A549 (cell line): ENCODE results near the gene PTPN9. TPM values are rescaled to one million over a fixed set of nuclear protein-coding genes. Genes with fewer than 3 reads are reported as not detected.
A peak's percentile ranks its signal among the peaks of the same experiment; 100 is the strongest.

Source experiments
- ATAC-seq, 2 experiments: fragments of 200-7000 bp in 1 of 2; fragments of >200 bp in 1 of 2; cut with Nextera tagmentation in 1 of 2; cut with Tn5 transposase in 1 of 2; 3 replicates each; pipeline versions ENCODE4 v1.8.0 to v1.9.1; 2018 to 2020; ENCODE audit warnings: mild to moderate bottlenecking in 1 of 2, moderate library complexity in 1 of 2
- CTCF ChIA-PET: fragments of 300-600 bp; sonication (Branson Sonifier 250); formaldehyde crosslinking; extraction: SDS; loops from one replicate; lab custom pipeline; 2021; ENCODE audit warnings: antibody characterized with exemption, inconsistent platforms; lab: Yijun Ruan, JAX
- POLR2A ChIA-PET: fragments of 350-600 bp; formaldehyde crosslinking; extraction: SDS; loops from one replicate; lab custom pipeline; 2021; ENCODE audit warnings: antibody characterized with exemption, inconsistent platforms; lab: Yijun Ruan, JAX
- DNase-seq, 2 experiments: peaks; one replicate each; pipeline versions ENCODE4 v3.0.0 to v3.0.0-alpha.2; 2011 to 2016; ENCODE audit warnings: low read depth in 1 of 2, low spot score in 1 of 2
- FAIRE-seq: peaks from 2 replicates; lab custom pipeline; 2011; peaks lifted over from hg19 to GRCh38; lab: Jason Lieb, UNC
- H3K27ac ChIP-seq, 2 experiments: fragments of >200 bp; sonication (Bioruptor Twin); formaldehyde crosslinking; 3 replicates each; pipeline ENCODE4 v1.5.1; 2016 to 2017
- H3K4me1 ChIP-seq: fragments of >200 bp; sonication (Bioruptor Twin); formaldehyde crosslinking; 3 replicates; pipeline ENCODE4 v1.6.1; 2016
- H3K4me2 ChIP-seq: fragments of >200 bp; sonication (Bioruptor Twin); formaldehyde crosslinking; 3 replicates; pipeline ENCODE4 v1.6.1; 2016
- H3K4me3 ChIP-seq: fragments of >200 bp; sonication (Bioruptor Twin); formaldehyde crosslinking; 3 replicates; pipeline ENCODE4 v1.5.1; 2016
- H3K9me3 ChIP-seq: fragments of >200 bp; sonication (Bioruptor Twin); formaldehyde crosslinking; 3 replicates; pipeline ENCODE4 v1.6.1; 2016
- BHLHE40 ChIP-seq: IDR thresholded peaks from 2 replicates; pipeline ENCODE4 v1.6.1; 2012; ENCODE audit warnings: low read depth, low read length, inconsistent platforms
- CBX8 ChIP-seq: fragments of 200-600 bp; sonication (generic); IDR thresholded peaks from 2 replicates; pipeline ENCODE4 v1.6.1; 2016
- CEBPB ChIP-seq, 2 experiments: fragments of >200 bp in 1 of 2; sonication (Bioruptor Twin) in 1 of 2; formaldehyde crosslinking in 1 of 2; IDR thresholded peaks; 2 replicates each; pipeline ENCODE4 v1.6.1; 2012 to 2016
- FOSB ChIP-seq: fragments of 250-450 bp; sonication (Bioruptor Pico); IDR thresholded peaks from 2 replicates; pipeline ENCODE4 v1.5.0; 2020; ENCODE audit warnings: mild to moderate bottlenecking, moderate library complexity
- FOSL2 ChIP-seq, 2 experiments: fragments of 450-650 bp in 1 of 2; fragments of >200 bp in 1 of 2; sonication (Bioruptor Twin) in 1 of 2; formaldehyde crosslinking; IDR thresholded peaks; 2 replicates each; pipeline versions ENCODE4 v1.5.0 to v1.6.1; 2016 to 2020; ENCODE audit warnings: mild to moderate bottlenecking in 1 of 2, moderate library complexity in 1 of 2
- FOXS1 ChIP-seq: fragments of 250-450 bp; sonication (Bioruptor Pico); IDR thresholded peaks from 2 replicates; pipeline ENCODE4 v1.5.0; 2020; ENCODE audit warnings: mild to moderate bottlenecking, moderate library complexity
- GATA3 ChIP-seq: IDR thresholded peaks from 2 replicates; pipeline ENCODE4 v1.6.1; 2012; ENCODE audit warnings: borderline replicate concordance
- HEYL ChIP-seq: fragments of 250-450 bp; sonication (Bioruptor Pico); IDR thresholded peaks from 2 replicates; pipeline ENCODE4 v1.8.0; 2021; ENCODE audit warnings: mild to moderate bottlenecking, moderate library complexity
- HOXB5 ChIP-seq: fragments of 250-450 bp; sonication (Bioruptor Pico); IDR thresholded peaks from 2 replicates; pipeline ENCODE4 v1.5.0; 2020; ENCODE audit warnings: mild to moderate bottlenecking, moderate library complexity
- JUNB ChIP-seq: fragments of >200 bp; sonication (Bioruptor Twin); formaldehyde crosslinking; IDR thresholded peaks from 2 replicates; pipeline ENCODE4 v1.6.1; 2016
- MAFK ChIP-seq: fragments of 450-650 bp; IDR thresholded peaks from 2 replicates; pipeline ENCODE4 v1.6.1; 2014; ENCODE audit not compliant: partially characterized antibody
- MYC ChIP-seq: IDR thresholded peaks from 2 replicates; pipeline ENCODE4 v1.6.1; 2012; ENCODE audit warnings: mild to moderate bottlenecking, inconsistent platforms, low read length, improper control_type of control experiment, borderline replicate concordance
- NFE2L2 ChIP-seq: fragments of 150-350 bp; conservative IDR thresholded peaks from 2 replicates; pipeline ENCODE4 v1.6.1; 2014; ENCODE audit warnings: low read length
- NPAS2 ChIP-seq: fragments of 250-450 bp; sonication (Bioruptor Pico); IDR thresholded peaks from 2 replicates; pipeline ENCODE4 v1.8.0; 2022; ENCODE audit warnings: mild to moderate bottlenecking, moderate library complexity, borderline replicate concordance
- NR3C1 ChIP-seq: fragments of >200 bp; sonication (Bioruptor Twin); formaldehyde crosslinking; IDR thresholded peaks from 3 replicates; pipeline ENCODE4 v1.6.1; 2017
- PHF8 ChIP-seq: fragments of 200-600 bp; sonication (generic); IDR thresholded peaks from 2 replicates; pipeline ENCODE4 v1.6.1; 2016; ENCODE audit warnings: low read depth, mild to moderate bottlenecking, antibody characterized with exemption, moderate library complexity, borderline replicate concordance
- POLR2AphosphoS2 ChIP-seq: conservative IDR thresholded peaks from 2 replicates; pipeline ENCODE4 v1.6.1; 2012; ENCODE audit warnings: low read length, improper control_type of control experiment, inconsistent platforms
- RAD21 ChIP-seq, 2 experiments: fragments of >200 bp in 1 of 2; sonication (Bioruptor Twin) in 1 of 2; formaldehyde crosslinking in 1 of 2; IDR thresholded peaks in 1 of 2; conservative IDR thresholded peaks in 1 of 2; 2 replicates in 1 of 2; 3 replicates in 1 of 2; pipeline ENCODE4 v1.6.1; 2012 to 2018; ENCODE audit warnings: inconsistent platforms in 1 of 2
- RFX5 ChIP-seq: fragments of 450-650 bp; IDR thresholded peaks from 2 replicates; pipeline ENCODE4 v1.7.1; 2014; ENCODE audit warnings: antibody characterized with exemption, mild to moderate bottlenecking, moderate library complexity
- RNF2 ChIP-seq: fragments of 200-600 bp; sonication (generic); IDR thresholded peaks from 2 replicates; pipeline ENCODE4 v1.6.1; 2016; ENCODE audit warnings: low read depth, mild to moderate bottlenecking, antibody characterized with exemption, moderate library complexity, borderline replicate concordance
- SMC3 ChIP-seq: fragments of >200 bp; sonication (Bioruptor Twin); formaldehyde crosslinking; IDR thresholded peaks from 3 replicates; pipeline ENCODE4 v1.6.1; 2018; ENCODE audit warnings: inconsistent platforms
- SREBF2 ChIP-seq: fragments of 450-650 bp; IDR thresholded peaks from 2 replicates; pipeline ENCODE4 v1.6.1; 2014; ENCODE audit warnings: mild to moderate bottlenecking, moderate library complexity
- TP53 ChIP-seq: fragments of 250-450 bp; sonication (Bioruptor Pico); IDR thresholded peaks from 2 replicates; pipeline ENCODE4 v1.5.0; 2021; ENCODE audit warnings: mild to moderate bottlenecking, moderate library complexity
- ZC3H11A ChIP-seq: fragments of 450-650 bp; IDR thresholded peaks from 2 replicates; pipeline ENCODE4 v1.6.1; 2014; ENCODE audit warnings: antibody characterized with exemption, mild to moderate bottlenecking
- ZFP36 ChIP-seq: fragments of 450-650 bp; IDR thresholded peaks from 2 replicates; pipeline ENCODE4 v1.6.1; 2014; ENCODE audit warnings: borderline replicate concordance; ENCODE audit not compliant: partially characterized antibody
- ZSCAN20 ChIP-seq: fragments of 250-450 bp; sonication (Bioruptor Pico); IDR thresholded peaks from 2 replicates; pipeline ENCODE4 v1.8.0; 2022; ENCODE audit warnings: mild to moderate bottlenecking, moderate library complexity
- WGBS: methylation state at CpG from one replicate; pipeline ENCODE4 v1.1.6; 2017; ENCODE audit errors: missing lambda C conversion rate; 5-methylcytosine and 5-hydroxymethylcytosine counted together
- polyA plus RNA-seq, 4 experiments: library from polyadenylated mRNA; depleted of rRNA in 3 of 4; stranded (reverse); fragments of >200 nt; fragmentation: RNase III in 1 of 4; extraction: RNeasy Plus Mini Kit Qiagen cat#74134 plus additional on column Dnase treatment in 1 of 4; gene quantifications; 2 replicates in 3 of 4; 3 replicates in 1 of 4; pipeline ENCODE4 v1.2.3, GENCODE V29; 2011 to 2017
- TF ChIP-seq, protein P1 (sequence below): fragments of 250-450 bp; sonication (Bioruptor Pico); IDR thresholded peaks from 2 replicates; pipeline ENCODE4 v1.5.0; 2021; ENCODE audit warnings: mild to moderate bottlenecking, moderate library complexity, borderline replicate concordance
- TF ChIP-seq, protein P2 (sequence below): IDR thresholded peaks from 2 replicates; pipeline ENCODE4 v1.6.1; 2012
- TF ChIP-seq, protein P3 (sequence below): IDR thresholded peaks from 2 replicates; pipeline ENCODE4 v1.6.1; 2012

The PTPN9 gene
- polyA plus RNA-seq, 2 of the 4 experiments (the other 2 are of a cell fraction) = 29.5 to 60.2 TPM

DNA sequence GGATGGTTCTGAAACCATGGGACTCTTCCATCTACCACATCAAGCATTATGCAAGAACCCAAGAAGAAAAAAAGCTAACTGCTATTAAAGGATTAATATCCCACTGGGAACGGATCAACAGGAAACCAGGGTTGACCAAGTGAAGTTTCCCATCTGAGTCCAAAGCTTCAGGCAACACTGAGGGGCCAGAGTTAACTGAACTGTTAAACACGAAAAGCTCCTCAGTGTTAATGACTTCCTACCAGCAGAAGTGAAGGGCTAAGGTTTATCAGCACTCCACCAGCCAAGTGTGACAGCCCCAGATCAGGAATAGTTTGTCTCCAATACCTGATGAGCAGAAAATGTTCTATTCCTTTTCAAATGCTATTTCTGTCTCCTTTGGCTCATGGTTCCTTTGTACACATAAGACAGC lies 36.7 kb downstream of the PTPN9 start (continued):
- TF ChIP-seq, protein P1, sequence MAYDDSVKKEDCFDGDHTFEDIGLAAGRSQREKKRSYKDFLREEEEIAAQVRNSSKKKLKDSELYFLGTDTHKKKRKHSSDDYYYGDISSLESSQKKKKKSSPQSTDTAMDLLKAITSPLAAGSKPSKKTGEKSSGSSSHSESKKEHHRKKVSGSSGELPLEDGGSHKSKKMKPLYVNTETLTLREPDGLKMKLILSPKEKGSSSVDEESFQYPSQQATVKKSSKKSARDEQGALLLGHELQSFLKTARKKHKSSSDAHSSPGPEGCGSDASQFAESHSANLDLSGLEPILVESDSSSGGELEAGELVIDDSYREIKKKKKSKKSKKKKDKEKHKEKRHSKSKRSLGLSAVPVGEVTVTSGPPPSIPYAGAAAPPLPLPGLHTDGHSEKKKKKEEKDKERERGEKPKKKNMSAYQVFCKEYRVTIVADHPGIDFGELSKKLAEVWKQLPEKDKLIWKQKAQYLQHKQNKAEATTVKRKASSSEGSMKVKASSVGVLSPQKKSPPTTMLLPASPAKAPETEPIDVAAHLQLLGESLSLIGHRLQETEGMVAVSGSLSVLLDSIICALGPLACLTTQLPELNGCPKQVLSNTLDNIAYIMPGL (CRISPR knock-in tag) = no peak
- TF ChIP-seq NPAS2 (CRISPR knock-in tag) = no peak
- no peak for TF ChIP-seq RNF2
- no peak for TF ChIP-seq PHF8
- TF ChIP-seq ZFP36 = no peak
- no peak for TF ChIP-seq ZC3H11A

DNA sequence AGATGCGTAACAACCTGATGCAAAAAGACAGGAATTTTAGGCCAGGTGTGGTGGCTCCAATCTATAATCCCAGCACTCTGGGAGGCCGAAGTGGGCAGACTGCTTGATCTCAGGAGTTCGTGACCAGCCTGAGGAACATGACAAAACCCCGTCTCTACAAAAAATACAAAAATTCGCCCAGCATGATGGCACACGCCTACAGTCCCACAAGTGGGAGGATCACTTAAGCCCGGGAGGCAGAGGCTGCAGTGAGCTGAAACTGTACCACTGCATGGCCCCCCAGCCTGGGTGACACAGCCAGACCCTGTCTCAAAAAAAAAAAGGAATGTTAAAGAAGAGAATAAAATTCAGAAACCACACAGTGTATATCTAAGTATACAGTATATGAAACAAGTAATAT lies 40.7 kb downstream of the PTPN9 start:
- CTCF ChIA-PET = interaction anchor here (0.6 kb wide), 1 partner anchor 86 kb away, joined by 3 read pairs; no protein-coding TSS in a partner anchor
- Histone ChIP-seq H3K27ac (no peak overlapping the region), H3K4me2 (no peak overlapping the region), H3K4me3 (no peak overlapping the region), H3K4me1 (peaks cover 28% of the 10 kb centered on the region), H3K9me3 (no peaks in the 10 kb centered on the region)
- no peak for FAIRE-seq
- no peak for ATAC-seq
- 96% methylated on average over 7 of the region's 7 CpGs for WGBS
- DNase-seq = no peak
- POLR2A ChIA-PET = no interaction called here
- TF ChIP-seq RFX5 (no peak), BHLHE40 (no peak), CEBPB (IDR thresholded peaks at IDR 0.05) (no peak)

DNA sequence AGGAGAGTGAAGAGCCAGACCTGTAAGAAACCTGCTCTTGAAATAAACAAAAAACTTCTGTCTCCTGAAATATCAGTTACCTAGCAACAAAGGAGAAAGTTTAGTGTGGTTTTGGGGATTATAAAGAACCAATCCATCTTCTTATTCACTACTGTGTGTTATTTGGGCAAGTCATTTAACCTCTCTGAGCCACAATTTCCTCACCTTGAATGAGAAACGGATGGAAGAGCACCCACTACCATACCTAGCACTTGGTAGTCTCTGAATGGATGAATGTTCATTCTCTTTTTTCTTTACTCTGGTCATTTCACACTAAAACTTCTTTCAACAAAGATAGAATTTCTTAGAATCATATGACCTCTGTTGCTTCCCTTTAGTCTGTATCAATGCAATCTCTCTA lies 45.2 kb downstream of the PTPN9 start:
- Histone ChIP-seq H3K4me3 (no peak overlapping the region), H3K4me2 (no peak overlapping the region), H3K9me3 (no peaks in the 10 kb centered on the region), H3K27ac (no peak overlapping the region; a peak in 1 of 6 replicates), H3K4me1 (peaks cover 39% of the 10 kb centered on the region)
- CTCF ChIA-PET = interaction anchor here (1.3 to 3.4 kb wide), 7 partner anchors 10 to 58 kb away, joined by 4 to 21 read pairs (median 6); no protein-coding TSS in a partner anchor
- WGBS = 81% methylated on average over 1 of the region's 1 CpG
- POLR2A ChIA-PET = no interaction called here
- no peak for FAIRE-seq
- no peak for DNase-seq
- no peak for TF ChIP-seq HOXB5 (CRISPR knock-in tag)
- no peak for TF ChIP-seq POLR2AphosphoS2
- no peak for TF ChIP-seq MYC
- no peak for TF ChIP-seq GATA3
- TF ChIP-seq TP53 (CRISPR knock-in tag) = no peak
- no peak for TF ChIP-seq FOSB (CRISPR knock-in tag)
- TF ChIP-seq, protein P2, sequence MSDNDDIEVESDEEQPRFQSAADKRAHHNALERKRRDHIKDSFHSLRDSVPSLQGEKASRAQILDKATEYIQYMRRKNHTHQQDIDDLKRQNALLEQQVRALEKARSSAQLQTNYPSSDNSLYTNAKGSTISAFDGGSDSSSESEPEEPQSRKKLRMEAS = no peak
- TF ChIP-seq BHLHE40 = no peak
- no peak for TF ChIP-seq SREBF2
- ATAC-seq = no peak

DNA sequence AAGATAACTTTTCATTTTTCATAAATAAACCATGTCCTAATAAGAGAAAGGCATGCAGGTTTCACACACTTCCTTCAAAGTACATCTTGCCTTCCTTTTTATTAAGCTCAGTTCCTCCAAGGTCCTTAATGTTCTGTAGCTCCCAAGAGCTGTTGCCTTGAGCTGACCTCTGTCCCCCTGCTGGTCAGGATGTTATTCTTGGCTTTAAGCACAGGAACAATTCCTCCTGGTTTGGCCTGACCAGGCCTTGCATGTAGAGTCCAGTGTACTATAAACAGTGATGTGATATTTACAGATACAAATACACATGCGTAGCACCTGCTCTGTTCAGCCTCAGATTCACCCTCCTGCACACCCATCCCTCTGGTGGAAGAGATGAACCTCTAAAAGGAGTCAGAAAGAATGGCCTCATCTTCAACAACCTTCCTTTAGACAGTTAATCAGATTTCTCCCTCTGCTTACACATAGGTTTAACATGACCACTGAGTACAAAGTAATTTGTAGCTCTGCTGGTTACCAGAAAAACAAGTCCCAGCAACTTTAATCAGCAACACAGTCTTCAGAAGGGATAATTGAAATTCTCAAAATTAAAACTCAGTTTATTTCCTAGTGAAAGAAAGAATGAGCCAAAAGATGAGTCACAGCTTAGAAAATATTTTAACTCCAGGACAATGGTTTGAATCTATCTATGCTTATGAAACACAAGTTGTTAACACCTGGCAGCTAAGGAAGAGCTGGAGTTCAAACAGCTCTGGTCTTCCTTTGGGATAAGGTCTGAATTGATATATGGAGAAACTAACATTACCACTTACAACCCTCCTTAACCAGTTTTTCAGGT lies 46.5 kb downstream of the PTPN9 start:
- DNase-seq (peak; percentile 64 to 84), FAIRE-seq (peak; percentile 59), ATAC-seq (peak; percentile 96)
- peaks cover 39% of the 10 kb centered on the region for H3K4me1 ChIP-seq
- no peak overlapping the region for H3K4me3 ChIP-seq
- ChIA-PET CTCF (interaction anchor here (0.7 to 3.4 kb wide), 30 partner anchors 9 to 143 kb away, joined by 3 to 21 read pairs (median 4); partner anchors contain the start of gene PTPN9), POLR2A (interaction anchor here (0.5 to 1.0 kb wide), 2 partner anchors 24 to 90 kb away, joined by 3 to 4 read pairs; no protein-coding TSS in a partner anchor)
- peak overlapping the region; percentile 49 for H3K4me2 ChIP-seq
- H3K9me3 ChIP-seq = no peaks in the 10 kb centered on the region
- H3K27ac ChIP-seq = peak overlapping the region; percentile 53 to 56; a peak in 5 of 6 replicates
- 19% methylated on average over 1 of the region's 1 CpG for WGBS
- no peak for TF ChIP-seq NPAS2 (CRISPR knock-in tag)
- TF ChIP-seq FOSL2 (IDR thresholded peaks at IDR 0.05) = no peak
- peak; percentile 53 for TF ChIP-seq FOSL2 (CRISPR knock-in tag; IDR thresholded peaks at IDR 0.05)
- no peak for TF ChIP-seq ZSCAN20 (CRISPR knock-in tag)
- TF ChIP-seq MAFK = no peak
- TF ChIP-seq JUNB = no peak
- no peak for TF ChIP-seq NFE2L2
- TF ChIP-seq FOXS1 = no peak
- TF ChIP-seq SREBF2 = no peak
- no peak for TF ChIP-seq HEYL (CRISPR knock-in tag)
- TF ChIP-seq BHLHE40 = no peak
- peak in 1 of 2 experiments; percentile 38; a peak in 3 of 5 replicates for TF ChIP-seq RAD21 (conservative IDR thresholded peaks at IDR 0.05 in 1 of 2, IDR thresholded peaks at IDR 0.05 in 1 of 2)
- TF ChIP-seq CBX8 = no peak
- no peak for TF ChIP-seq NR3C1
- TF ChIP-seq SMC3 = no peak
- TF ChIP-seq HOXB5 (CRISPR knock-in tag) = no peak
- TF ChIP-seq, protein P3, sequence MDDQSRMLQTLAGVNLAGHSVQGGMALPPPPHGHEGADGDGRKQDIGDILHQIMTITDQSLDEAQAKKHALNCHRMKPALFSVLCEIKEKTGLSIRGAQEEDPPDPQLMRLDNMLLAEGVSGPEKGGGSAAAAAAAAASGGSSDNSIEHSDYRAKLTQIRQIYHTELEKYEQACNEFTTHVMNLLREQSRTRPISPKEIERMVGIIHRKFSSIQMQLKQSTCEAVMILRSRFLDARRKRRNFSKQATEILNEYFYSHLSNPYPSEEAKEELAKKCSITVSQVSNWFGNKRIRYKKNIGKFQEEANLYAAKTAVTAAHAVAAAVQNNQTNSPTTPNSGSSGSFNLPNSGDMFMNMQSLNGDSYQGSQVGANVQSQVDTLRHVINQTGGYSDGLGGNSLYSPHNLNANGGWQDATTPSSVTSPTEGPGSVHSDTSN = no peak
- no peak for TF ChIP-seq CEBPB (IDR thresholded peaks at IDR 0.05)
- no peak for TF ChIP-seq ZFP36
